ENCODE measurements around the gene YWHAB. TPM values are rescaled to one million over a fixed set of nuclear protein-coding genes. Genes with fewer than 3 reads are reported as not detected.
A peak's percentile ranks its signal among the peaks of the same experiment; 100 is the strongest.

YWHAB gene
- 100 to 1,000 TPM; 135 to 156 TPM for total RNA-seq

DNA sequence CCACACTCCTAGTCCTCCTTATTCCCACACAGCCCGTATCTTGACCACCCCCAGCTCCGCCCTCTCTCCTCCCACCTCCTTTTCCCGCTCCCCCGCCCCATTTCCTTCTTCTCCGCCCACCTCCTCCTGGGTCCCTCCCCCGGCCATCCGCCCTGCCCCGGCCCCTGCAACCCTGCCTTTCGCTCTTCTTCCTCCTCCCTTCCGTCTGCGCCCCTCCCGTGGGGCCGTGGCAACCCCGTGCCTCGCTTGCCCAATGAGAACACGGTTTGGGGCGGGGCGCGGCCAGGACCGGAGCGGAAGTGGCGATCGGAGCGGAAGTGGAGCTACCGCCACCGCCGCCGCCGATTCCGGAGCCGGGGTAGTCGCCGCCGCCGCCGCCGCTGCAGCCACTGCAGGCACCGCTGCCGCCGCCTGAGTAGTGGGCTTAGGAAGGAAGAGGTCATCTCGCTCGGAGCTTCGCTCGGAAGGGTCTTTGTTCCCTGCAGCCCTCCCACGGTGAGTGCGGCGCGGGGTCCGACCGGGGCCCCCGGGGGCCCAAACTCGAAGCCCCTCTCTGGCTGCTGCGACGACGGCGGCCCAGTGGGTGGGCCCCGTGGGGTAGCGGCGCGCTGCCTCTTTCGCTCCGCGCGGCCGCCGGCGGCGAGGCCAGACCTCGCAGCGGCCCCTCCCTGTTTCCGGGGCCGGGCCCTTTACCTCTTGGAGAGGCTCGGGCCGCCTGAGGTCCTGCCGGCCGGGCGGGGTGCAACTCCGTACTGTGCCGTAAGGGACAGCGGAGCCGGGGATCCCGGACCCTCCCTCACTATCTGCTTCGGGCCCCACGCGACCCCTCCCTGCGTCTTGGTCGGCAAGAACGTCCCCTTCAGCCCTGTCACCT is at the start of gene YWHAB:
Gene YWHAB, plus strand, starts transcription at position 314 of the 874 bp plus-strand sequence. CDS start 15,829 bp downstream, outside the sequence.
- DNase-seq (ENCODE audit: low spot score) (peak; percentile 93), ATAC-seq (ENCODE audit: insufficient number of reproducible peaks, low FRiP score, low read depth) (peak; percentile 97)
- Histone ChIP-seq H3K4me1 (ENCODE audit: control insufficient read depth in 1 of 2, low read depth in 2 of 2) (peaks cover 32 to 47% of the 10 kb centered on the region in 2 donors), H3K9me3 (no peaks in the 10 kb centered on the region), H3K27me3 (replicated peaks; ENCODE audit: insufficient read depth) (no peaks in the 10 kb centered on the region), H3K36me3 (no peaks in the 10 kb centered on the region), H3K27ac (peak within 1 kb of the TSS; percentile 97), H3K4me3 (peak within 1 kb of the TSS; percentile 95)
- TF ChIP-seq, protein P1, sequence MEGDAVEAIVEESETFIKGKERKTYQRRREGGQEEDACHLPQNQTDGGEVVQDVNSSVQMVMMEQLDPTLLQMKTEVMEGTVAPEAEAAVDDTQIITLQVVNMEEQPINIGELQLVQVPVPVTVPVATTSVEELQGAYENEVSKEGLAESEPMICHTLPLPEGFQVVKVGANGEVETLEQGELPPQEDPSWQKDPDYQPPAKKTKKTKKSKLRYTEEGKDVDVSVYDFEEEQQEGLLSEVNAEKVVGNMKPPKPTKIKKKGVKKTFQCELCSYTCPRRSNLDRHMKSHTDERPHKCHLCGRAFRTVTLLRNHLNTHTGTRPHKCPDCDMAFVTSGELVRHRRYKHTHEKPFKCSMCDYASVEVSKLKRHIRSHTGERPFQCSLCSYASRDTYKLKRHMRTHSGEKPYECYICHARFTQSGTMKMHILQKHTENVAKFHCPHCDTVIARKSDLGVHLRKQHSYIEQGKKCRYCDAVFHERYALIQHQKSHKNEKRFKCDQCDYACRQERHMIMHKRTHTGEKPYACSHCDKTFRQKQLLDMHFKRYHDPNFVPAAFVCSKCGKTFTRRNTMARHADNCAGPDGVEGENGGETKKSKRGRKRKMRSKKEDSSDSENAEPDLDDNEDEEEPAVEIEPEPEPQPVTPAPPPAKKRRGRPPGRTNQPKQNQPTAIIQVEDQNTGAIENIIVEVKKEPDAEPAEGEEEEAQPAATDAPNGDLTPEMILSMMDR (IDR thresholded peaks at IDR 0.05): peak; percentile 45

DNA sequence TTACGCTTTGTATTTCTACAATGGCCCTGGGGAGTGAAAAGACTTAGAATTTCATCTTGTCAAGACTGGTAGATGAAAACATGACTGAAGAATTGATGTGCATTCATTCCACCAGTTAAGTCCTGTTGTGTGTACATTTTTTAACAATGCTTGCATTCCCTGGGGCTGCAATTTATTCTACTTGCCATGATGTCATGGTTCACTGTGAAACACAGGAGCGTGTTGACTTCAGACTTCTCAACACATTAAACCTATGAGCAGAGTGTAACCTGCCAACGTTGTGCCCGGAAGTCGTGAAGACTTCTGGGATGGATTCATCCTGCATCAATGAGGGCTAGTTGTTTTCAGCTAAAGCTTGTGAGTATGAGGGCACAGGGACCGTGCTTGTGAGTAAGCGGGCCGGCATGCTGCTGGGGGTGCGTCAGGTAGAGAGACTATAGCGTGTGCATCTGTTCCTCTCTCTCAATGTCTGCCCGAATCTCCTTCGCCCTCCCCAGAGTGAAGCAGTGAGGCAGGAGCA is 48.8 kb upstream of the YWHAB start:
- TF ChIP-seq, protein P1 (IDR thresholded peaks at IDR 0.05): no peak
- H3K4me1 ChIP-seq (ENCODE audit: control insufficient read depth in 1 of 2, low read depth in 2 of 2): no peaks in the 10 kb centered on the region
- DNase-seq (ENCODE audit: low spot score): no peak
- H3K4me3 ChIP-seq: no peak overlapping the region
- no peaks in the 10 kb centered on the region for H3K27me3 ChIP-seq (replicated peaks; ENCODE audit: insufficient read depth)
- H3K36me3 ChIP-seq: no peaks in the 10 kb centered on the region
- no peaks in the 10 kb centered on the region for H3K9me3 ChIP-seq
- H3K27ac ChIP-seq: no peak overlapping the region
- no peak for ATAC-seq (ENCODE audit: insufficient number of reproducible peaks, low FRiP score, low read depth)

DNA sequence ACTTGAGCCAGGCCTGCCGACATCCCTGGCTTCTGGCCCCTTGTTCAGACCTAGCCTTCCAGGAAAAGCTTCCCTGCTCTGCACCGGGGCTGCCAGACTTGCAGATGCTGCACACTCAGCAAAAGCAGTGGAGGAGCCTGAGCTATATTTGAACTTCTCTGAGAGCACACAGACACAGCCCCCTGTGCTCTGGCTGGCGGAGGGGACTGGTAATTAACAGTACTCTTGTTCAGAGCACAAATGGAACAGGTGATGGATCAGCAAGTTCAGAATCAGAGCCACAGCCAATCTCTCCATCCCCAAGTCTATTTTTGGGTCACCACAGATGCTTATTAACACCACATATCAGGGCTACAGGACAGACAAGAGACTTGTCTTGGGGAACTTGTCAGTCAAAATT is 47.6 kb upstream of the YWHAB start:
- ATAC-seq (ENCODE audit: insufficient number of reproducible peaks, low FRiP score, low read depth) (no peak), DNase-seq (ENCODE audit: low spot score) (no peak)
- no peak overlapping the region for H3K27ac ChIP-seq
- H3K9me3 ChIP-seq: no peaks in the 10 kb centered on the region
- no peaks in the 10 kb centered on the region for H3K36me3 ChIP-seq
- no peak overlapping the region for H3K4me3 ChIP-seq
- TF ChIP-seq, protein P1 (IDR thresholded peaks at IDR 0.05): no peak
- H3K27me3 ChIP-seq (replicated peaks; ENCODE audit: insufficient read depth): no peaks in the 10 kb centered on the region
- no peaks in the 10 kb centered on the region for H3K4me1 ChIP-seq (ENCODE audit: control insufficient read depth in 1 of 2, low read depth in 2 of 2)

DNA sequence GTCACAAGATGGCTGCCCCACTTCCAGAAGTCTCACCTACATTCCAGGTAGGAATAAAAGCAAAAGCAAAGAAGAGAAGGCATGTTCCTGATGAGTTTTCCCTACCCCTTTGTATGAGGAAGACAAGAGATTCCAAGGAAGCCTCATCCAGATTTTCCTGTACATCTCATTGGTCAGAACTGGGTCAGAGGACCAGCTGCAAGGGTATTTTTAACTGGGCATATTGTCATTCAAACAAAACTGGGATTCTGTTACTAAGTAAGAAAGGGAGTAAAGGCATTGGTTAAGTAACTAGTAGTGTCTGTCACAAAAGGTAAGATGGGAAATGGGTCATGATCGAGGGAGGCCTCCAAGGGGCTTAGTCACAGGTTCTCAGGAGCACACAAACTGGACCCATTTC is 47.0 kb upstream of the YWHAB start:
- ATAC-seq (ENCODE audit: insufficient number of reproducible peaks, low FRiP score, low read depth) (no peak), DNase-seq (ENCODE audit: low spot score) (no peak)
- no peak overlapping the region for H3K4me3 ChIP-seq
- H3K36me3 ChIP-seq: no peaks in the 10 kb centered on the region
- H3K9me3 ChIP-seq: no peaks in the 10 kb centered on the region
- H3K27ac ChIP-seq: no peak overlapping the region
- TF ChIP-seq, protein P1 (IDR thresholded peaks at IDR 0.05): no peak
- H3K27me3 ChIP-seq (replicated peaks; ENCODE audit: insufficient read depth): no peaks in the 10 kb centered on the region
- no peaks in the 10 kb centered on the region for H3K4me1 ChIP-seq (ENCODE audit: control insufficient read depth in 1 of 2, low read depth in 2 of 2)

DNA sequence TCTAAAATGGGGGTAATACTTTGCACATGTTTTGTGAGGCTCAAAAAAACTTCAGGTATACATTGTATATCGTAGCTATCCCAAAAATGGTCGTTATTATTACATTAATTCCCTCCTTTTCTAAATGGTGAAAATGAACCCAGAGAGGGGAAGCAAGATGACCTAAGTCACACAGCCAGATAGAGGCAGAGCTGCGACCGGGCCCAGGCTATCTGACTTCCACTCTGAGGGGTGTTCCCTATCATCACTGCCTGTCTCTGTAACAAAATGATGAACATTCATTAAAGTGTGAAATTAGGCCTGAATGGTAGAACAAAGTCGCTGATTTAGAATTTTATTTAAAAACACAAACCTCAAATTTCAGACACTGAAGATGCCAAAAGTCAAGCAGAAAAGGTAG is 46.0 kb upstream of the YWHAB start:
- Histone ChIP-seq H3K36me3 (no peaks in the 10 kb centered on the region), H3K4me1 (ENCODE audit: control insufficient read depth in 1 of 2, low read depth in 2 of 2) (no peaks in the 10 kb centered on the region), H3K9me3 (no peaks in the 10 kb centered on the region), H3K4me3 (no peak overlapping the region), H3K27ac (no peak overlapping the region), H3K27me3 (replicated peaks; ENCODE audit: insufficient read depth) (no peaks in the 10 kb centered on the region)
- TF ChIP-seq, protein P1 (IDR thresholded peaks at IDR 0.05): no peak
- no peak for ATAC-seq (ENCODE audit: insufficient number of reproducible peaks, low FRiP score, low read depth)
- DNase-seq (ENCODE audit: low spot score): no peak

Measured in thoracic aorta (tissue), 2 donors.